Activated effector memory CD4-positive, alpha-beta T cell treated with Interleukin-2 at 50 U/mL for 16 hours (primary cell): ENCODE measurements around the gene NR1D1.

ENCODE experiments used
- DNase-seq: peaks from one replicate; pipeline ENCODE4 v3.0.0-alpha.2; 2020

NR1D1 gene

GRCh38 chr17:40111221-40112128 is 11.1 kb upstream of the NR1D1 start:
- DNase-seq = peak; percentile 69

DNA sequence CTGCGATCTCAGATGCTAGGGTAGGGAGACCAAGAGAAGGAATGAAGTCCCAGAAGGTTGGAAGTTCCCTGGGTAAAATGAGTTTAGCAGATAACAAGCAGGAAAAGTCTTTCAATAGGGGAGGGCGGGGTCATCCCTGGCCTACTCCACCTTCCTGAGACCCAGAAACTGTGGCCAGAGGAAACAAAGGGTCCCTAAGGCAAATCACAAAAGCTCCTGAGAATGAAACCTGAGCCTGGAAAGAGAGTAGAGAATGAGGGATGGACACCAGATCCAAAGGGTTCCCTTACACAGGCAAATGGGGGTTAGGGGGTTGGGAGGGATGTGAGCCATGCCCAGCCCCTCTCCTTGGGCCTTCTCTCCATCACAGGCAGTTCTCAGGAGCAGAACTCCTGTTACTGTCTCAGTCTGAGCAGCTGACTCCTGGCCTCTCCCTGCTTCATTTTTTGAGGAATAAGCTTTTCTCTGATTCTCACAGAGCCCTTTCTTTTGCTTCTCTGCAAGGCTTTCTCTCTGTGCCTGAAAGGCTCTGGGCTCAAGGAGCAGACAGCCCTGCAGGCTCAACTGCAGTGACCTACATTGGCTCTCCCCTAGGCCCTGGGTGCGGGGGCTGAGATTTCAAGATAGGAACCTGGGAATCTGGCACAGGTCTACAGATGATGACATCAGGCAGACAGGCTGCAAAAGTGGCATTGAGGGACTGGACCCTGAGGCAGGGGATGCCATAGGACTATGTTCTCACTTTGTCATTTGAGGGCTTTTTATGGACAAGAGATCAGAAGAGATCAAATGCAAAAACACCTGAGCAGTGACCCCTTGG is 9.8 kb upstream of the NR1D1 start:
- no peak for DNase-seq

- DNase-seq = no peak
These were observed 8.8 kb upstream of the NR1D1 start for GRCh38 chr17:40108970-40109824.

GRCh38 chr17:40107522-40108174 is 7.3 kb upstream of the NR1D1 start:
- DNase-seq = no peak

DNA sequence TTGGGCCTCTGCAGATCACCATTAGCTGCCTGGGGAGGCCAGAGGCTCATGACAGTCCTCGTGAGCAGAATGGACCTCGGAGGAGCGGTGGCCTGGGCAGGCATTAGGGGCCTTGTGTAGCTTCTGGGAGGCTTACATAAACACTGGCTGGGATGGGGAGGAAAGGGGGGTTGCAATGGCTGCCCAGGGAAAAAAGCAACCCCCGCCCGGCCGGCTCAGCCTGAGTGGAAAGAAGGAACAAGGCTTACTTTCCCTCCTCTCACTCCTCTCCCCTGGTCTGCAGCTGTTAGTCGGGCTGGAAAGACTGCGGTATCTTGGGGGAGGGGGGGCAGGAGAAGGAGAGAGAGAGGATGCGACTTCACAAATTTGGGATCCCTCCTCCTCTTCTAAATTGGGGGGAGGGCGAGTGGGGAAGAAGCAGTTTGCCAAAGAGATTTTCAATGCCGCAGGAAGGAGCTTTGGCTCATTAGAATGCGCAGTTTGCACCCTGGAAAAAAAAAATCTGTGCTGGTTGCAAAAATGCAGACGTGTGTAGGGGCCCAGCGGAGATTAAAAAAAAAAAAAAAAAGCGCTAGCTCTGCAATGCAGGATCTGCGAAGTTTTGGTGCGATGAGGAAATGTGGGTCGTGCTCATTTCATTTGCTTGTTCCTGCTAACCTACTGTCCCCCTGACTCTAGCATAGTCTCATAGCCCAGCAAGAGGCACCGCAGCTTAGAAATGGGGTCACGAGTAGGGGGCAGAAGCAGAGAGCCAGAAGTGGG is 6.6 kb upstream of the NR1D1 start:
- no peak for DNase-seq

- DNase-seq = no peak
These were observed 5.7 kb upstream of the NR1D1 start for GRCh38 chr17:40105861-40106759.

- DNase-seq = no peak
These were observed 4.5 kb upstream of the NR1D1 start for GRCh38 chr17:40104594-40105486.

- DNase-seq = no peak
These were observed 3.3 kb upstream of the NR1D1 start for GRCh38 chr17:40103688-40104087.

DNA sequence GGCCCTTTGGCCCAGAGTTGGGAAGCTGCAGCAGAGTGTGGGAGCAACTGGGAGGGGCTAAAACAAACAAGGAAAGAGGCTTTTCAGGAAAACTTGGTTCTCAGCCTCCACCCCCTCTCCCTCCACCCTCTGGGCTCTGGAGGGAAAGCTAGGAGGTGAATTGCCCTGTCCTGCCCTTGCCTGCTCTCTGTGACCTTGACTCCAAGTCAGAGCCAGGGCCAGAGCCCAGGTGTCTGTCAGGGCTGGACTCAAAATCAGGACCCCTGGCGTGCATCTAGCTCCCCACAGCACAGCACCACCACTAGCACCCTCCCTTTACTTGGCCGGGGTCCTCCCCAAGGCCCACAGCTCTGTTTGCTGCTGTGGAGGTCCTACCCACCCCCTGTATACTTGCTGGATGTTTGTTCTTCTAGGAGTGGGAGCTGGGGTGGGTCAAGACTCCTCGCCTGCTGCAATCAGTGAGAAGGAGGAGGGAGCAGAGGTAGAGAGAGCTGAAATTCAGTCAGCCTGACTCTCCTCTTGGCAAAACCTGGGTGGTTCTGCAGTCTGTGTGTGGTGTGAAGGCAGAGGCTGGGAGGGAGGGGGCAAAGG is 2.8 kb upstream of the NR1D1 start:
- DNase-seq = no peak

- no peak for DNase-seq
These were observed 1.2 kb upstream of the NR1D1 start for GRCh38 chr17:40101367-40102210.

GRCh38 chr17:40100669-40101366 is 429 bp upstream of the NR1D1 start:
- peak; percentile 89 for DNase-seq

DNA sequence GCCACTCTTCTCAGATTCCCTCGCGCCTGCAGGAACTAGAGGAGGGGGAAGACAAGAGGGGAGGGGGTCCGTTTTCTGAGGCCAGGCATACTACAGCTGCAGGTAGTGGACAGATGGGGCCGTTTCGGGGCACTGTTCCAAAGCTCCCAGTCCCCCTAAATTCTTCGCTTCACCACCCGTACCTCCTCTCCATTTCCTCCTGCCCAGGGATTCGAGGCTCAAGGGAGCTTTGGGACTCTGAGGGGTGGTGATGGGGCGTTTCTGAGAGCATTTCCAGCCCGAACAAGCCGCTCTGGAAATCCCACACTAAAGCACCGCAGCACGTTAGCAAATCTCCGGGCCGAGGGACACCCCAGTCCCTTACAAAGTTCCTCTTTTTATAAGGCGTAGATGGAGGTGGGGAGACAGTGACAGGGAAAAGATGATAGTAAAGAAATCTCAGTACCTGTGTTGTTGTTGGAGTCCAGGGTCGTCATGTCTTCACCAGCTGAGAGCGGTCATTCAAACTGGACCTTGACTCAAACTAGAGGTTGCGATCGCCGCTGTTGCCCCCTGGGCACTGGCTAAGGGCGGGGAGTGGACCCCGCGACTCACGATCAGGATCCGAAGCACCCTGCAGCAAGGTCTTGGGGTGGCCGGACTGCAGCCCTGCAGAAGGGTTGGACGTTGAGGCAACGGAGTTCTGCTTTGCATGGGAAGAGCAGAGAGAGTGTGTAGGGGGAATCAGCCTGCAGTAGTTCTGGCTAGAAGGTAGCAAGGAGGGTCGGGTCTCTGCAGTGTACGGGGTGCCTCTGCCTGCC is 570 bp downstream of the NR1D1 start:
- DNase-seq = no peak

DNA sequence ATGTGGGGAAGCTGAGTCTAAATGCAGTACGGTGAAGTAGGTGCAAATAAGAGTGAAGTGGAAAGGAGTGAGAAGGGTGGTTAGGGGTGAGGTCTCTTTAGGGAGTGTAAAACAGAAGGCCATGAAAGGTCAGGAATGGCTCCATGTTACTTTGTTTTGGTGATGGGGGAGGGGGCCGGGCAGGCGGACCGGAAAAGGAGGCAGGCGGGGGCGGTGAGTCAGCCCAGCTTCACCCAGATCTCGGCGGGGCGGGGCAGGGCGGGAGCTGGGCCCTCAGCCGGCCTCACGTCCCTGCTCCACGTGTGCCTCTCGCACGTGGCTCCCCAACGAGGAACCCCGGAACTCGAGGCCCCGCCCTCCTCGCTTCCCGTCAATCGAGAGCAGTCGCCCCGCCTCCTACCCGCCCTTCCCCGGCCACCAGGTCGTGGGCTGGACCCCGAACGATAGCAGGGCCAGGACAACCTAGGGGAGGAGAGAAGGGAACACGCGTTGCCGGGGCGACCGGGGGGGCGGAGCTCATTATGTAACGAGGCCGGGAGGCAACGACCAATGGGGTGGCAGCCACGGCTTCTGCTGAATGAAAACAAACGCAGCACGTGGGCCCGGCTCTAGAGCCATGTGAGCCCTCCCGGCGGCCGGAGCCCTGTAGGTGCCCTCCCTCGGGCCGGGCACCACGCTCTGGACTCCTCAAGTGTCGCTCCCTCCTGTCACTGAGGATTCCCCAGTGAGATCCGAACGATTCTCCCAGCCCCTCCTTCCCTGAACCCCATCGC is 1.4 kb downstream of the NR1D1 start:
- DNase-seq = peak; percentile 100

DNA sequence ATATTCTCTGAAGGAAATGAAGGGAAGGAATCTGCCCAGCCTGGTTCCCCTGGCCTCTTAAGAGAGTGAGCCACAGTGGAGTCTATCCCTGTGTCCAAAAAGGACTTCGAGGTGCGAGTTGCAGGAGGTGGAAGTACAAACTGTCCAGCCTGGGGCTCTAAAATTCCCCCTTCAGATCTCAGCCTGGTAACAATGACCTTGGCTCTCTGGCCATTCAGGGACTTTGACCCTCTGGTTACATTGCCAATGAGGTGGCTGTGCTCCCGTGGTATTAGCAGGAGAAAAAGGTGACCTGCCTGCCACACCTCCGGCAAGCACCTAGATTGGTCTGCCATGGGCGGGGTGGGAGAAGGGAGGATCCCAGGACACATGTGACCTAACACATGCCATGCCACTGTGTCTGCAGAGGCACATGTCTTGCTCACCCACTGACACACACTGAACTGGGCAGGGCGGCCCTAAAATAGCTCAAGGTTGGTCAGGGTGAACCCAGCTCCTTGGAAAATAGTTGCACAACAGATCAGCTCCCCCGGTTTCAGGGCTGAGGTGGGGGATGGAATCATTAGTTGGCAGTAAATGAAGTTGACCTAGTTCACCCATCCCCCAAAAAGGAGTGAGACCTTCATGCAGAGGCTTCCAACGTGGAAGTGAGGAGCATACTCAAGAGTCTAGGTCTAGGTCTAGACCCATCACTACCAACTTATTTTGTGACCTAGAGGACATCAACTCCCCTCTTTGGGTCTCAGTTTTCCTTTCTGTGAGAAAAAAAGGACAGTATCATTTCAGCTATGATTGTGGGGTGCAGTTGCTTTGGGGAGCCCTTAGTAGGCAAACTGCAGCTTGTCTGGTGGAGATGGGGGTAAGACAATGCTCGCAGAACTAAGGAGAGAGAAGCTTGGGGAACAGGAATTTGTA is 2.2 kb downstream of the NR1D1 start:
- DNase-seq = no peak

DNA sequence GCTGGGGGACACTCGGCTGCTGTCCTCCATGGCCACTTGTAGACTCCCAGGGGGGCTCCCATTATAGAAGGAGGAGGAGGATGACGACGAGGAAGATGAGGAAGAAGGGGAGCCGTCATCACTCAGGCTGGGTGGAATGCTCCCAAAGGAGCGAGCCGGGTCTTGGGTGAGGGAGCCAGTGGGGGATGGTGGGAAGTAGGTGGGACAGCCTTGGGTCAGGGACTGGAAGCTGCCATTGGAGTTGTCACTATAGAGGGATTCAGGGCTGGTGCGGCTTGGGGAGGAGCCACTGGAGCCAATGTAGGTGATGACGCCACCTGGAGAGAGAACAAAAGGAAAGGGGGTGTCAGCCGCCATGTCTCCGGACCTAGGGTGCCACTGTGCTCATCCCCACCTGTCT is 3.3 kb downstream of the NR1D1 start:
- no peak for DNase-seq
